ENCODE data around the gene FAM3A. TPM values are rescaled to one million over a fixed set of nuclear protein-coding genes. Genes with fewer than 3 reads are reported as not detected.

Gene FAM3A
- polyA plus RNA-seq, 1 experiment: 34.8 TPM

- DNase-seq (ENCODE audit: low read depth): no peak
- CTCF ChIA-PET: interaction anchor here (1.0 kb wide), 1 partner anchor 86 kb away, joined by 3 read pairs; no protein-coding TSS in a partner anchor
- Histone ChIP-seq H3K27me3 (ENCODE audit: control insufficient read depth, insufficient read depth, low read length) (no peaks in the 10 kb centered on the region), H3K36me3 (ENCODE audit: control insufficient read depth, insufficient read depth, low read length) (peaks cover 8% of the 10 kb centered on the region), H3K4me3 (ENCODE audit: low read depth, low read length) (no peak overlapping the region)
- POLR2A ChIA-PET: no interaction called here
- no peak for TF ChIP-seq CTCF (IDR thresholded peaks at IDR 0.05; ENCODE audit: insufficient read depth, low read depth, low read length)
Observed at GRCh38 chrX:154484255-154485149, 31.5 kb downstream of the FAM3A start.

- Histone ChIP-seq H3K4me3 (ENCODE audit: low read depth, low read length) (no peak overlapping the region), H3K36me3 (ENCODE audit: control insufficient read depth, insufficient read depth, low read length) (peaks cover 6% of the 10 kb centered on the region), H3K27me3 (ENCODE audit: control insufficient read depth, insufficient read depth, low read length) (no peaks in the 10 kb centered on the region)
- ChIA-PET POLR2A (no interaction called here), CTCF (interaction anchor here (0.8 to 1.1 kb wide), 2 partner anchors 24 to 43 kb away, joined by 3 to 4 read pairs; no protein-coding TSS in a partner anchor)
- TF ChIP-seq CTCF (IDR thresholded peaks at IDR 0.05; ENCODE audit: insufficient read depth, low read depth, low read length): no peak
- DNase-seq (ENCODE audit: low read depth): no peak
Observed at GRCh38 chrX:154483325-154483724, 32.7 kb downstream of the FAM3A start.

- ChIA-PET CTCF (interaction anchor here (0.8 to 1.1 kb wide), 2 partner anchors 23 to 42 kb away, joined by 3 to 4 read pairs; no protein-coding TSS in a partner anchor), POLR2A (no interaction called here)
Observed at GRCh38 chrX:154482786-154483185, 33.2 kb downstream of the FAM3A start.

GRCh38 chrX:154481911-154482601, 34.0 kb downstream of the FAM3A start:
- H3K27me3 ChIP-seq (ENCODE audit: control insufficient read depth, insufficient read depth, low read length): no peaks in the 10 kb centered on the region
- POLR2A ChIA-PET: no interaction called here
- DNase-seq (ENCODE audit: low read depth): no peak

More at GRCh38 chrX:154482786-154483185, 33.2 kb downstream of the FAM3A start:
- Histone ChIP-seq H3K27me3 (ENCODE audit: control insufficient read depth, insufficient read depth, low read length) (no peaks in the 10 kb centered on the region), H3K4me3 (ENCODE audit: low read depth, low read length) (no peak overlapping the region), H3K36me3 (ENCODE audit: control insufficient read depth, insufficient read depth, low read length) (peaks cover 6% of the 10 kb centered on the region)
- TF ChIP-seq CTCF (IDR thresholded peaks at IDR 0.05; ENCODE audit: insufficient read depth, low read depth, low read length): no peak
- no peak for DNase-seq (ENCODE audit: low read depth)

More at GRCh38 chrX:154481911-154482601, 34.0 kb downstream of the FAM3A start:
- Histone ChIP-seq H3K36me3 (ENCODE audit: control insufficient read depth, insufficient read depth, low read length) (peaks cover 3% of the 10 kb centered on the region), H3K4me3 (ENCODE audit: low read depth, low read length) (no peak overlapping the region)
- CTCF ChIA-PET: interaction anchor here (1.1 kb wide), 1 partner anchor 41 kb away, joined by 4 read pairs; no protein-coding TSS in a partner anchor
- TF ChIP-seq CTCF (IDR thresholded peaks at IDR 0.05; ENCODE audit: insufficient read depth, low read depth, low read length): no peak

Data from BJ (cell line).